RWPE1 (cell line): ENCODE data around the gene KSR1.

Experiments used
- CTCF ChIA-PET: fragments of 350-600 bp; sonication (Branson Sonifier 250); formaldehyde crosslinking; extraction: SDS; loops from one replicate; lab custom pipeline; 2021; lab: Yijun Ruan, JAX
- POLR2A ChIA-PET: fragments of 400-600 bp; formaldehyde crosslinking; extraction: SDS; loops from one replicate; lab custom pipeline; 2020; ENCODE audit warnings: antibody characterized with exemption; ENCODE audit not compliant: low non-redundant PET; lab: Yijun Ruan, JAX
- DNase-seq: peaks from one replicate; pipeline ENCODE4 v3.0.0; 2012; ENCODE audit warnings: low spot score
- H3K27ac ChIP-seq: fragments of 450-650 bp; 2 replicates; pipeline ENCODE4 v1.5.1; 2017
- CTCF ChIP-seq: fragments of 450-650 bp; conservative IDR thresholded peaks from 2 replicates; pipeline ENCODE4 v1.5.1; 2017; ENCODE audit warnings: low read depth, mild to moderate bottlenecking

Gene KSR1

GRCh38 chr17:27477050-27477888 is 21.0 kb downstream of the KSR1 start:
- no peak for DNase-seq
- CTCF ChIA-PET, result interaction anchor here (0.6 kb wide), 1 partner anchor 255 kb away, joined by 5 read pairs; no protein-coding TSS in a partner anchor
- TF ChIP-seq CTCF, result no peak
- H3K27ac ChIP-seq, result no peak overlapping the region
- POLR2A ChIA-PET, result no interaction called here

GRCh38 chr17:27477971-27478684 is 21.9 kb downstream of the KSR1 start:
- ChIA-PET POLR2A (interaction anchor here (0.7 kb wide), 1 partner anchor 107 kb away, joined by 3 read pairs; no protein-coding TSS in a partner anchor), CTCF (no interaction called here)
- TF ChIP-seq CTCF, result no peak
- no peak for DNase-seq
- H3K27ac ChIP-seq, result no peak overlapping the region

- POLR2A ChIA-PET, result interaction anchor here (0.7 kb wide), 1 partner anchor 106 kb away, joined by 3 read pairs; no protein-coding TSS in a partner anchor
- H3K27ac ChIP-seq, result no peak overlapping the region
- no peak for TF ChIP-seq CTCF
- DNase-seq, result no peak
- CTCF ChIA-PET, result no interaction called here
Measured at GRCh38 chr17:27478901-27479538, 22.8 kb downstream of the KSR1 start.

- no peak for TF ChIP-seq CTCF
- ChIA-PET CTCF (no interaction called here), POLR2A (no interaction called here)
- no peak for DNase-seq
- H3K27ac ChIP-seq, result no peak overlapping the region
Measured at GRCh38 chr17:27479838-27480237, 23.6 kb downstream of the KSR1 start.

- CTCF ChIA-PET, result no interaction called here
- POLR2A ChIA-PET, result no interaction called here
- no peak for TF ChIP-seq CTCF
Measured at GRCh38 chr17:27480699-27481098, 24.5 kb downstream of the KSR1 start.

GRCh38 chr17:27481327-27481726 is 25.1 kb downstream of the KSR1 start:
- no peak overlapping the region for H3K27ac ChIP-seq
- ChIA-PET CTCF (no interaction called here), POLR2A (no interaction called here)
- no peak for TF ChIP-seq CTCF
- no peak for DNase-seq

More at GRCh38 chr17:27480699-27481098, 24.5 kb downstream of the KSR1 start:
- no peak overlapping the region for H3K27ac ChIP-seq
- DNase-seq, result no peak
